Activated naive CD4-positive, alpha-beta T cell treated with anti-CD3 and anti-CD28 coated beads, Interleukin-2, amount 50 U/mL, for 16 hours (primary cell): ENCODE results near the gene UBE2V1.
A peak's percentile ranks its signal among the peaks of the same experiment; 100 is the strongest.
"Not testable (repeated sequence)": the region's sequence is repeated elsewhere in the genome, so short reads cannot be mapped to it uniquely, and the experiment has no call there.

Experiments
- DNase-seq: peaks from one replicate; pipeline ENCODE4 v3.0.0-alpha.2; 2020

UBE2V1 gene

GRCh38 chr20:50136822-50137599 is 24.1 kb upstream of the UBE2V1 start:
- DNase-seq: no peak

GRCh38 chr20:50135157-50135556 is 22.2 kb upstream of the UBE2V1 start:
- not testable (repeated sequence) for DNase-seq

DNA sequence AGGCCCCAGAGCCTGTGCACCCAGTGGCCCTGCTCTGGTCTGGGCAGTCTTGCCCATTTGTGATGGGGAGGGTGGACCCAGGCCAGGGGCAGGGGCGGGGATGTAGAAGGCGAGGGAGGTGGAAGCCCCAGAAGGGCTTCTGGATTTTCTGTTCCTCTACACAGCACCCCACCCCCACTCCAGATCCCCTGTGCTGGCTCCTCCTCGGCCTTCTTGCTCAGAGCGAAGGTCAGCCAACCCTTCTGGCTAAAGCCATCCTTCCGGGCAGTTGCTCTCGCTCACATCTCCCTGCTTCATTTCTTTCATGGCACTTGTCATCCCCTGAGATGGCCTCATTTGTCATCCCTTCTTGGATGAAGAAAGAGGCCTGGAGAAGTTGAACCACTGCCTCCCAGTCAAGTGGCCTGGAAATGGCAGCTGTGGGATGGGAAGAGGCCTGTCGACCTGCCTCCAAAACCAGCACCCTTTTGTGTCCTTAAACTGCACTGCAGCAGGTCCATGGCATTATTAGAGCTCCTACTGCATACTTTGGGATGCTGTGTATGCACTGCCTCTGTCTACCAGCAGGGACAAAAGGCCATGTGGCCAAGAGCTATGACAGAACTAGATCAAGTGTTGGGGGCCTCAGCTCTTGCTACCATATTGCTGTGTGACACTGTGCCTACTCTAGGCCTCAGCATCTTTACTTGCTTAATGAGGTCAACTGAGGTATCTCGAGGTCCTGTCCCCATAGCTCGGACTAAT is 20.7 kb upstream of the UBE2V1 start:
- no peak for DNase-seq

DNA sequence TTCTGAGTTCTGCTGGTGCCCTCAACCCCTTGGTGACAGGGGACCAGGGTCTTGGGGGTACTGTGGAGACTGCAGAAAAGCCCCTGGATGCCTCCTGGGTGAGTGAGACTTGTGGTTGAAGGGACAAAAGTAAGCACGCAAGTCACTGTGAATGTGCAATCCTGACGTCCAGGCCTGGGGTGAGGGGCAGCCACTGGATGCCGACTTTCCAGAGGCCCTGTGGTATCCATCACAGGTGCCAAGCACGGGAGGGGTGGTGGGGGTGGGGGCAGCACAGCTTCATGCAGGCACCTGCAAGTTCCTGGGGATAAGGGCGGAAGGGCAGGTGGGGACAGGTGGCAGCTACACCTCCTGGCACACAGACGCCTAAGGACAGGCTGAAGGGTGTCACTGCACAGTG is 20.1 kb upstream of the UBE2V1 start:
- DNase-seq: no peak

DNA sequence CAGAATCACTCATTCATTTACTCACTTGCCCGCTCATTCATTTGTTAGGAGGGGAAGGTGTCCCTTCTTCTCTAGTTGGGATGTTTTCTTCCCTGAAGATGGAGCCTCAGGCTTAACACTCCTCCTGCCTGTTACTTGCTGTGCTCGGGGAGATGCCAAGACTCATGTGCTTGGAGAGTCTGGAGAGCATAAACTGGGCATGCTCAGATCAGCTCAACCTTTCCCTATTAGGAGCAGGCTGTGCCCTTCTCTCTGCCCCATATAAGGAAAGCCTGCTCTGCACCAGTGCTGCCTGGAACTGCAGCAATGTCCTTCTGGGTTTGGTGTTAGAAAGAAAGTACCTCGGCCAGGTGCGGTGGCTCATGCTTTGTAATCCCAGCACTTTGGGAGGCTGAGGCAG is 18.0 kb upstream of the UBE2V1 start:
- DNase-seq: no peak

DNA sequence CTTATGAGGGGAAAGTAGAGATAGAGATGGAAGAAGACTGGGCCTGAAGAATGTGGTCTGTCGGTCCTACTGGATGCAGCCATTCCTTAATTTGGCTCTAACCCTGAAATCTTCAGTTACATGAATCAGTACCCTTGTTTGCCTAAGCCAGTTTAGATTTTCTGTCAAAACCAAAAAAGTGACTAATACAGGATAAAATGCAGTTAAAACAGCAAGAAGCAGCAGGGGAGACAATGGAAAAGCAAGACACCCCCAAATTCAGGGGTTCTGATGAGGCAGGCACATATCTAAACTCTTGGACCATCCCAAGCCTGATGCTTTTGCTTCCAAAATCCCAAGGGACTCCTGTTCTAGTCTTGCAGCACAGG is 17.4 kb upstream of the UBE2V1 start:
- no peak for DNase-seq

GRCh38 chr20:50129662-50130355 is 16.9 kb upstream of the UBE2V1 start:
- DNase-seq: no peak

DNA sequence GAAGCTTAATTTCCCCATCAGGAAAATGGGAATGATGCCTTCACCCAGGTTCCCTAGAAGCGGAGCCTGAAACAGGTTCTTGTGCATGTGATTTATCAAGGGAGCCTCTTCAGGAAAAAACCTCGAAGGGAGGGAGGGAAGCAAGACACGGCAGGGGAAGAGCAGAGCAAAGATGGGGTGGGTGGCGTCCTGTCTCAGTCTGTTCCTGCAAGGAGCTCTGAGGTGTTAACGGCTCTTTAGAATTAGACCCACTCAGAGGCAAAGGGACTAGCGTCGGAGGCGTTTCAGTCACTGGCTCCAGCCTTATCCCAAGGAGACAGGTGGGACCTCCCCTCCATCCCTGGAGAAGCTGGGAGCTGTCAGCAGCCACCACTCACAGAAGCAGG is 15.6 kb upstream of the UBE2V1 start:
- no peak for DNase-seq

- no peak for DNase-seq
Measured at GRCh38 chr20:50127587-50128519, 14.9 kb upstream of the UBE2V1 start.

DNA sequence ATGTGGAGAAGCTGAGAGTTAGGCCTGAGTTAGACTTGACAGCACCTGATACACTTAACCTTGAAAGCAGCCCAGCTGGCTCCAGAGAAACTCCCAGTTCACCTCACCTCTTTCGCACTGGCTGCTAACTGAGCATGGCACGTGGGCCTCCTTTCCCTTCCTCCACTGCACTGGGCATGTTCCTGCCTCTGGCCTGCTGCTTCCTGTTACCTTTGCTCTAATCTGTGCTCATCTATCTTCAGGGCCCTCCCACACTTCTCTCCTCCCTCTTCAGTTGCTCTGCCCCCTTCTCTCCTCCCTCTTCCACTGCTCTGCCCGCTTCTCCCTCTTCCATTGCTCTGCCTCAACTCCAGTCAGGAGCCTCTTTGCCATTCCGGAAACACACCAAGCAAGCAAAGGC is 13.7 kb upstream of the UBE2V1 start:
- DNase-seq: no peak

- DNase-seq: no peak
Measured at GRCh38 chr20:50125279-50125678, 12.3 kb upstream of the UBE2V1 start.

DNA sequence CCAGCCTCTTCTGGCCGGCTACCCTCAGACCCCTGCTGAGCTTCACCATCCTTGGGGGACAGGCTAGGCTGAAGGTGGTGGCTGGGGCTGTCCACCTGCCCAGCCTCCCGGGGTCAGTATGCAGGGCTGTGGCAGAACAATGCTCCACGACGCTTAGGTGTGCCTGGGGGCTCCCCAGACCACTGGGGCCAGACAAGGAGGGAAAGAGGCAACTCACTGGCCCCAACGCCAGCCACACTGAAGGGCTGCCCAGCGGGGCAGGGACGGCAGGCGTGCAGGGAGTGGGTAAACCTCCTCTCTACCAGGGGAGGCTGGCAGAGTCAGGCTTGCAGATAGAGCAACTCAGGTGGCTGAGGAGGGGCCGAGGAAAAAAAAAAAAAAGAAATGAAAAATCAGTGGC is 11.5 kb upstream of the UBE2V1 start:
- no peak for DNase-seq

GRCh38 chr20:50123418-50123817 is 10.5 kb upstream of the UBE2V1 start:
- no peak for DNase-seq

- no peak for DNase-seq
Measured at GRCh38 chr20:50122763-50123162, 9.8 kb upstream of the UBE2V1 start.

- no peak for DNase-seq
Measured at GRCh38 chr20:50121858-50122271, 8.9 kb upstream of the UBE2V1 start.

- peak; percentile 67 for DNase-seq
Measured at GRCh38 chr20:50120935-50121693, 8.2 kb upstream of the UBE2V1 start.

DNA sequence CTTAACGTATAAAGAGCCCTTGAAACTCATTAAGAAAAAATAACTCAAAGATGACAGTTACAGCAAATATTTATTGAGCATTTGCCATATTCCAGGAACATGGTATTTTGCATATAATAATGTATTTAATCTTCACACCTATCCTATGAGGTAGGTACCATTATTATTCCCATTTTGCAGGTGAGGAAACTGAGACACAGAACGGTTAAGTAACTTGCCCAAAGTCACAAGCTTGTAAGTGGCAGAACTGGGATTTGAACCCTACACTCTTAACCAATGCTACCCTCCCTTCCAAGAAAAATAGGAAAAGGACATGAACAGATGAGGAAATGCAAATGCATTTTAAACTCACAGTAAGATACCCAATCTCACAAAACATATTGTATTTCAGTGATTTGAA is 5.3 kb upstream of the UBE2V1 start:
- no peak for DNase-seq

DNA sequence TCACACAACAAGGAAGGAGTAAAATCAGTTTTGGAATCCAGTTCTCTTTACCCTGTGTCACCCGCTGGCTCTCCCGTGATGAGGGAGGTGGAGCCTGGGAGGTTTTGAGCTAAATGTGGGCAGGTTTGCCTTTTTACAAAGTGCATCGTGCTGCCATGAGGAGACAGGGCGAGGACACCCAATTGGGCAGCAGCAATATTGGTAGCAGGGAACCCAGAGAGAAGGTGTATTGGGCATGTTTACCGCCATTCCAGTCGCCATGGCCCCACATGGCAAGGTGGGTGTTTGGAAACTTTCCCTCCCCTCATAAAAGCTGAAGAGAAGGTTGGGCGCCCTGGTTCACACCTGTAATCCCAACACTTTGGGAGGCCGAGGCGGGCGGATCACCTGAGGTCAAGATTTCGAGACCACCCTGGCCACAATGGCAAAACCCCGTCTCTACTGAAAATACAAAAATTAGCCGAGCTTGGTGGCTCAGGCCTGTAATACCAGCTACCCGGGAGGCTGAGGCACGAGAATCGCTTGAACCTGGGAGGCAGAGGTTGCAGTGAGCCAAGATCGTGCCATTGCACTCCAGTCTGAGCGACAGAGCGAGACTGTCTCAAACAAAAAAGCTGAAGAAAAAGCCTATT is 3.5 kb upstream of the UBE2V1 start:
- no peak for DNase-seq

- DNase-seq: peak; percentile 90
Measured at GRCh38 chr20:50115591-50116367, 2.8 kb upstream of the UBE2V1 start.

GRCh38 chr20:50115041-50115512 is 2.1 kb upstream of the UBE2V1 start:
- no peak for DNase-seq
